ENCODE data around the gene PRELID2.

DNA sequence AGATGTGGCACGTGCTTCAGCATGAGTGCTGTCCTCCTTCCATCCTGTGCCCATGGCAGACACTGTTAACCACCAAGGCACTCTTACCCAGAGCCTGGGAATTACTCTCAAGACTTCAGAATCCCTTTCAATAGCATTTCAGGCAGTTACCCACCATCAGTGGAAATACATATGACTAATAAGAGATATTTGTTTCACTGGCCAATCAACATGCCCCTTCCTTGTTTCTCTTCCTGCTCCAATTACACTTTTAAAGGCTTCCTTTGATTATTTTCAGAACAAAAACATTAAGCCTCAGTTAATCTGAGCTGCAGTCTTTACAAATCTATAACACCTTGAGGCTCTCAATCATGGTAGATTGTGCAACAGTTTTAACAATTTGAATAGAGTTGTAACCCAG is 70.8 kb downstream of the PRELID2 start:
- TF ChIP-seq, protein P1, sequence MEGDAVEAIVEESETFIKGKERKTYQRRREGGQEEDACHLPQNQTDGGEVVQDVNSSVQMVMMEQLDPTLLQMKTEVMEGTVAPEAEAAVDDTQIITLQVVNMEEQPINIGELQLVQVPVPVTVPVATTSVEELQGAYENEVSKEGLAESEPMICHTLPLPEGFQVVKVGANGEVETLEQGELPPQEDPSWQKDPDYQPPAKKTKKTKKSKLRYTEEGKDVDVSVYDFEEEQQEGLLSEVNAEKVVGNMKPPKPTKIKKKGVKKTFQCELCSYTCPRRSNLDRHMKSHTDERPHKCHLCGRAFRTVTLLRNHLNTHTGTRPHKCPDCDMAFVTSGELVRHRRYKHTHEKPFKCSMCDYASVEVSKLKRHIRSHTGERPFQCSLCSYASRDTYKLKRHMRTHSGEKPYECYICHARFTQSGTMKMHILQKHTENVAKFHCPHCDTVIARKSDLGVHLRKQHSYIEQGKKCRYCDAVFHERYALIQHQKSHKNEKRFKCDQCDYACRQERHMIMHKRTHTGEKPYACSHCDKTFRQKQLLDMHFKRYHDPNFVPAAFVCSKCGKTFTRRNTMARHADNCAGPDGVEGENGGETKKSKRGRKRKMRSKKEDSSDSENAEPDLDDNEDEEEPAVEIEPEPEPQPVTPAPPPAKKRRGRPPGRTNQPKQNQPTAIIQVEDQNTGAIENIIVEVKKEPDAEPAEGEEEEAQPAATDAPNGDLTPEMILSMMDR (conservative IDR thresholded peaks at IDR 0.05) = no peak
- TF ChIP-seq ZFX (IDR thresholded peaks at IDR 0.05) = no peak
